Upper lobe of right lung (tissue), 1 donor: ENCODE measurements around the gene TP53AIP1. TPM values are rescaled to one million over a fixed set of nuclear protein-coding genes. Genes with fewer than 3 reads are reported as not detected.

Source experiments
- ATAC-seq: fragments of 200-7000 bp; cut with Tn5 transposase; one replicate; pipeline ENCODE4 v1.9.1; 2020; ENCODE audit warnings: mild to moderate bottlenecking, moderate library complexity
- DNase-seq: peaks from one replicate; pipeline ENCODE4 v3.0.0-alpha.2; 2020
- H3K27ac ChIP-seq: fragments of 200-600 bp; one replicate; pipeline ENCODE4 v1.8.0; 2022
- H3K27me3 ChIP-seq: fragments of 200-600 bp; one replicate; pipeline ENCODE4 v1.8.0; 2022; ENCODE audit warnings: mild to moderate bottlenecking
- H3K36me3 ChIP-seq: fragments of 200-600 bp; one replicate; pipeline ENCODE4 v1.8.0; 2022
- H3K4me1 ChIP-seq: fragments of 200-600 bp; one replicate; pipeline ENCODE4 v1.8.0; 2022
- H3K4me3 ChIP-seq: fragments of 200-600 bp; one replicate; pipeline ENCODE4 v1.8.0; 2022; ENCODE audit warnings: mild to moderate bottlenecking
- H3K9me3 ChIP-seq: fragments of 200-600 bp; one replicate; pipeline ENCODE4 v1.8.0; 2022
- intact Hi-C: fragments of 100-400 bp; cut with DNase I; formaldehyde crosslinking; loops from one replicate; pipeline ENCODE4 v1.11.0; 2022
- total RNA-seq: library from RNA; stranded (reverse); fragmentation: NEBNext Ultra II Directional; extraction: Animal tissue kit (Norgen Biotek cat#: 25700); gene quantifications from one replicate; pipeline ENCODE4 v1.2.1, GENCODE V29; 2021
- TF ChIP-seq, protein P1 (sequence below): fragments of 200-600 bp; IDR thresholded peaks from one replicate; pipeline ENCODE4 v1.8.0; 2022; ENCODE audit warnings: antibody characterized with exemption
- donor health status: DM: no; HTN: yes; CAD: no; lungs with severe emphysema.

TP53AIP1 gene
- total RNA-seq, 1 donor from 2014 or later: not detected

DNA sequence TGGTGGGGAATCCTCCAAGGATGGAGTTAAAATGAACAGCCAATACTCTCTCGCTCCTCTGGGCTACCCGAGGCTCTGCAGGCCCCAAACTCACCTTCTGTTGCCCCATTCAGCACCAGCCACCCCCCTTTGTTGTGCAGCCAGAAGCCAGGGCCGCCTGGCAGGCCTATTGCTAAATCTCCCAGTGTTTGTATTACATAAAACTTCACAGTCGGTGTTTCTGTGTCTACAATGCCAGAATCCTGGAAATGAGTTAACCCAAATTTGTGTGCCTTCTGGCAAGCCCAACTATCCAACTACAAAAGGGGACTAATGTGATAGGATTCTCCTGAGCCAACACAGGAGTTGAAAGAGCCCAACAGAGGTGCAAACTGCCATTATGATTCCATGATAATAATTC is 42.2 kb downstream of the TP53AIP1 start:
- H3K9me3 ChIP-seq: no peaks in the 10 kb centered on the region
- peaks cover 27% of the 10 kb centered on the region for H3K4me1 ChIP-seq
- DNase-seq (peak; percentile 75), ATAC-seq (peak; percentile 4)
- H3K27me3 ChIP-seq: no peaks in the 10 kb centered on the region
- H3K4me3 ChIP-seq: no peak overlapping the region
- TF ChIP-seq, protein P1, sequence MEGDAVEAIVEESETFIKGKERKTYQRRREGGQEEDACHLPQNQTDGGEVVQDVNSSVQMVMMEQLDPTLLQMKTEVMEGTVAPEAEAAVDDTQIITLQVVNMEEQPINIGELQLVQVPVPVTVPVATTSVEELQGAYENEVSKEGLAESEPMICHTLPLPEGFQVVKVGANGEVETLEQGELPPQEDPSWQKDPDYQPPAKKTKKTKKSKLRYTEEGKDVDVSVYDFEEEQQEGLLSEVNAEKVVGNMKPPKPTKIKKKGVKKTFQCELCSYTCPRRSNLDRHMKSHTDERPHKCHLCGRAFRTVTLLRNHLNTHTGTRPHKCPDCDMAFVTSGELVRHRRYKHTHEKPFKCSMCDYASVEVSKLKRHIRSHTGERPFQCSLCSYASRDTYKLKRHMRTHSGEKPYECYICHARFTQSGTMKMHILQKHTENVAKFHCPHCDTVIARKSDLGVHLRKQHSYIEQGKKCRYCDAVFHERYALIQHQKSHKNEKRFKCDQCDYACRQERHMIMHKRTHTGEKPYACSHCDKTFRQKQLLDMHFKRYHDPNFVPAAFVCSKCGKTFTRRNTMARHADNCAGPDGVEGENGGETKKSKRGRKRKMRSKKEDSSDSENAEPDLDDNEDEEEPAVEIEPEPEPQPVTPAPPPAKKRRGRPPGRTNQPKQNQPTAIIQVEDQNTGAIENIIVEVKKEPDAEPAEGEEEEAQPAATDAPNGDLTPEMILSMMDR: no peak
- H3K36me3 ChIP-seq: no peaks in the 10 kb centered on the region
- no peak overlapping the region for H3K27ac ChIP-seq
- intact Hi-C loops: no loop called here

- no peaks in the 10 kb centered on the region for H3K9me3 ChIP-seq
- ATAC-seq (no peak), DNase-seq (peak; percentile 86)
- no peak overlapping the region for H3K4me3 ChIP-seq
- TF ChIP-seq, protein P1: no peak
- H3K36me3 ChIP-seq: no peaks in the 10 kb centered on the region
- no peaks in the 10 kb centered on the region for H3K27me3 ChIP-seq
- H3K27ac ChIP-seq: no peak overlapping the region
- intact Hi-C loops: no loop called here
- peaks cover 21% of the 10 kb centered on the region for H3K4me1 ChIP-seq
Observed at GRCh38 chr11:128898580-128899344, 43.9 kb downstream of the TP53AIP1 start.

GRCh38 chr11:128897826-128898225 is 44.8 kb downstream of the TP53AIP1 start:
- no peaks in the 10 kb centered on the region for H3K27me3 ChIP-seq
- H3K4me3 ChIP-seq: no peak overlapping the region
- no peaks in the 10 kb centered on the region for H3K36me3 ChIP-seq
- intact Hi-C loops: no loop called here
- H3K9me3 ChIP-seq: no peaks in the 10 kb centered on the region
- ATAC-seq (no peak), DNase-seq (no peak)
- H3K4me1 ChIP-seq: peaks cover 23% of the 10 kb centered on the region
- TF ChIP-seq, protein P1: no peak
- H3K27ac ChIP-seq: no peak overlapping the region

DNA sequence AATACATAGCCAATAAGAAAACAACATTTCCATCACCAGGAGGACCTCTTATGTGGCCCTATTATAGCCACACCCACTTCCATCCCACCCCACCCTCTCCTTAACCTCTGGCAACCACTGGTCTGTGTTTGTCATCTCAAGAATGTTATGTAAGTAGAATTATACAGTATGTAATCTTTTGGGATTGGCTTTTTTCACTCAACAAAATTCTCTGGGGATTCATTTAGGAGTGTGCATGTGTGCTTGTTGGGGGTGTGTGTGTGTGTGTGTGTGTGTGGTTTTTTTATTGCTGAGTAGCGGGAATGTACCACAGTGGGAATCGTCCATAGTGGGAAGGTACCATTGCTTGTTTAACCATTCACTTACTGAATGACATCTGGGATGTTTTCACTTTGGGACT is 46.3 kb downstream of the TP53AIP1 start:
- Histone ChIP-seq H3K4me1 (peaks cover 35% of the 10 kb centered on the region), H3K27ac (no peak overlapping the region), H3K36me3 (no peaks in the 10 kb centered on the region), H3K27me3 (no peaks in the 10 kb centered on the region), H3K4me3 (no peak overlapping the region), H3K9me3 (no peaks in the 10 kb centered on the region)
- ATAC-seq: no peak
- TF ChIP-seq, protein P1: no peak
- DNase-seq: no peak
- intact Hi-C loops: no loop called here

DNA sequence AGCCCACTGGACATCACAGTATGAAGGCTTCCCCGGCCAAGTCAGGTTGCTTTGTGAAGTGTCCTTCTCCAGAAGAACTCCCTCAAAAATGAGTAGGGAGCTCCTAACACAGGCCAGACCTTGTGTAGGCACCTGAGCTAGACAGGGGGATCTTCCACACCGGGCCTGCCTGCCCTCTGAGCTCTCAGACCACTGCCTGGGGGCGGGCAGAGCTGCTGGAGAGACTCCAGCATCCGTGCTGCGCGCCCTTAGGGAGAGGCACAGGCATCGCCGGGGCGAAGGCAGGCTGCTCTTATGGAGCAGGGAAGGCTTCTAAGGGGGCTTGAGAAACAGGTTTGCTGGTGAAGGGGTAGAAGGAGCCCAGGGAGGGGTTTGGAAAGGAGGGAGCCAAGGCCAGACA is 47.1 kb downstream of the TP53AIP1 start:
- H3K4me1 ChIP-seq: peaks cover 38% of the 10 kb centered on the region
- no peak for DNase-seq

More for the DNA sequence above, 47.1 kb downstream of the TP53AIP1 start:
- intact Hi-C loops: no loop called here
- no peaks in the 10 kb centered on the region for H3K36me3 ChIP-seq
- peaks cover 6% of the 10 kb centered on the region for H3K27me3 ChIP-seq
- no peaks in the 10 kb centered on the region for H3K9me3 ChIP-seq
- H3K4me3 ChIP-seq: no peak overlapping the region
- H3K27ac ChIP-seq: no peak overlapping the region
- TF ChIP-seq, protein P1: no peak
- no peak for ATAC-seq
